Sigmoid colon (tissue), 4 donors: Measurements from ENCODE around the gene COBL.

Experiments used
- EP300 ChIP-seq, 4 donors: sonication (generic); formaldehyde crosslinking; IDR thresholded peaks; one replicate each; pipeline ENCODE4 v1.6.1; 2017; ENCODE audit warnings: antibody characterized with exemption in 4 of 4
- POLR2AphosphoS5 ChIP-seq, 4 donors: sonication (generic); formaldehyde crosslinking; IDR thresholded peaks; one replicate each; pipeline ENCODE4 v1.6.1; 2017; ENCODE audit warnings: antibody characterized with exemption in 4 of 4
- TF ChIP-seq, protein P1 (sequence below), 4 experiments: fragments of 450-650 bp in 3 of 4; fragments of 200-600 bp in 1 of 4; IDR thresholded peaks; one replicate each; pipeline ENCODE4 v1.5.1; 2016 to 2019; ENCODE audit warnings: antibody characterized with exemption in 4 of 4, mild to moderate bottlenecking in 3 of 4, moderate library complexity in 2 of 4

DNA sequence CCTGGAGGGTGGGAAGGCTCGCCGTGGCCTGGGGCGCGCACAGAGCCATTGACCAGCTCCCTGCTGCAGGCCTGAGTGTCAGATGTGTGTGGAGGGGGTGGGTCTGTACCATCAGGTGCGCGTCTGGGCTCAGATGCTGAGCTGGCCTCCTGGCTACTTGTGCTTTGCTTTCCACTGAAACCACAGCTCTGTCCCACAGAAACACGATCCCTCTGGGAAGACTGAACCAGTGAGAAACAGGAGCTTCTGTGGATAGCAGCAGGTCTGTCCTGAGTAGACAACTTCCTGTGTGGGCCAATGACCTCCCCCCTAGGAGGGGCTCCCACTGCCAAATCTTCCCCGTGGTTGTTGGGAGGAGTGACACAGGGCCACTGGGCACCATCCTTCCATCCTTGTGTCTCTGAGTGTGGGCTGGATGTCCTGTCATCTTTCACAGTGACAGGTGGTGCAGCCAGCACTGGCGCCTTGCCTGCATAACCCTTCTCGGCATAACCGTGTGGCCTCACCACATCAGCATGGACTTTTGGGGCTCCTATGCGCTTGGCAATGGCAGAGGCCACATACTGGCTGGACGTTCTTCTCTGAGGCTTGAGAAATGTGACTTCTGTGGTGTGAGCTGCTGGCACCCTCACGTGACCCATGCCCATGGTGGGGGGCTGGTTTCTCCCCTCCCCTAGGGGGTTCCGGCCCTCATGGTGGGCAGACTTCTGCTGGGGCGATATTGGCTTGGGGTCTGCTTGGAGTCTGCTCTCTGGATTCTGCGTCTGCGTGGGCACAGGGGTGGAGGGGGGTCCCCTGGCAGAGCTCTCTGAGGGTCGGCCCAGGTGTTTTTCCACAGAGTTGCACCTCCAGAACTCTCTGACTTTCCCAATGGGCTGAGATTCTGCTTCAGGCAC lies 288.4 kb downstream of the COBL start:
- TF ChIP-seq, protein P1, sequence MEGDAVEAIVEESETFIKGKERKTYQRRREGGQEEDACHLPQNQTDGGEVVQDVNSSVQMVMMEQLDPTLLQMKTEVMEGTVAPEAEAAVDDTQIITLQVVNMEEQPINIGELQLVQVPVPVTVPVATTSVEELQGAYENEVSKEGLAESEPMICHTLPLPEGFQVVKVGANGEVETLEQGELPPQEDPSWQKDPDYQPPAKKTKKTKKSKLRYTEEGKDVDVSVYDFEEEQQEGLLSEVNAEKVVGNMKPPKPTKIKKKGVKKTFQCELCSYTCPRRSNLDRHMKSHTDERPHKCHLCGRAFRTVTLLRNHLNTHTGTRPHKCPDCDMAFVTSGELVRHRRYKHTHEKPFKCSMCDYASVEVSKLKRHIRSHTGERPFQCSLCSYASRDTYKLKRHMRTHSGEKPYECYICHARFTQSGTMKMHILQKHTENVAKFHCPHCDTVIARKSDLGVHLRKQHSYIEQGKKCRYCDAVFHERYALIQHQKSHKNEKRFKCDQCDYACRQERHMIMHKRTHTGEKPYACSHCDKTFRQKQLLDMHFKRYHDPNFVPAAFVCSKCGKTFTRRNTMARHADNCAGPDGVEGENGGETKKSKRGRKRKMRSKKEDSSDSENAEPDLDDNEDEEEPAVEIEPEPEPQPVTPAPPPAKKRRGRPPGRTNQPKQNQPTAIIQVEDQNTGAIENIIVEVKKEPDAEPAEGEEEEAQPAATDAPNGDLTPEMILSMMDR (IDR thresholded peaks at IDR 0.05) = no peak
- TF ChIP-seq POLR2AphosphoS5 (IDR thresholded peaks at IDR 0.05) = no peak
- TF ChIP-seq EP300 (IDR thresholded peaks at IDR 0.05) = no peak
